ENCODE measurements around the gene ID1.

DNA sequence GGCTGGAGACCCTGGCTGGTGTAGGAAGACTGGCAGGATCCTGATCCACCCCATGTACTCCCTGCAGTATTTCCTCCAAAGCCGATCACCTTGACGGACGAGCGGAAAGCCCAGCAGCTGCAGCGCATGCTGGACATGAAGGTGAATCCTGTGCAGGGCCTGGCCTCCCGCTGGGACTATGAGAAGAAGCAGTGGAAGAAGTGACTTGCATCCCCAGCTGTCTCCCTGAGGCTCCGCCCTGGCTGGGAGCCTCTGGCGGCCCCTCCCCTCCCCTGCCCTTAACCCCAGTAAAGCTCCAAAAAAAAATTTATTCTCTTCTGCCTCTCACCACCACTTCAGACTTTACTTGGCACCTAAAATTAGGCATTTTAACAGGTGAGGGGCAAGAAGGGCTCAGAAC lies 39.6 kb downstream of the ID1 start:
- TF ChIP-seq, protein P1, sequence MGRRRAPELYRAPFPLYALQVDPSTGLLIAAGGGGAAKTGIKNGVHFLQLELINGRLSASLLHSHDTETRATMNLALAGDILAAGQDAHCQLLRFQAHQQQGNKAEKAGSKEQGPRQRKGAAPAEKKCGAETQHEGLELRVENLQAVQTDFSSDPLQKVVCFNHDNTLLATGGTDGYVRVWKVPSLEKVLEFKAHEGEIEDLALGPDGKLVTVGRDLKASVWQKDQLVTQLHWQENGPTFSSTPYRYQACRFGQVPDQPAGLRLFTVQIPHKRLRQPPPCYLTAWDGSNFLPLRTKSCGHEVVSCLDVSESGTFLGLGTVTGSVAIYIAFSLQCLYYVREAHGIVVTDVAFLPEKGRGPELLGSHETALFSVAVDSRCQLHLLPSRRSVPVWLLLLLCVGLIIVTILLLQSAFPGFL (CRISPR knock-in tag; IDR thresholded peaks at IDR 0.05; ENCODE audit: borderline replicate concordance), result no peak
- no peak for TF ChIP-seq IRF2 (CRISPR knock-in tag; IDR thresholded peaks at IDR 0.05; ENCODE audit: borderline replicate concordance, low read depth)
- no peak for TF ChIP-seq ETV6 (CRISPR knock-in tag; IDR thresholded peaks at IDR 0.05)

Measured in WTC11 (cell line).